ENCODE data around the gene TGM1.

The TGM1 gene

DNA sequence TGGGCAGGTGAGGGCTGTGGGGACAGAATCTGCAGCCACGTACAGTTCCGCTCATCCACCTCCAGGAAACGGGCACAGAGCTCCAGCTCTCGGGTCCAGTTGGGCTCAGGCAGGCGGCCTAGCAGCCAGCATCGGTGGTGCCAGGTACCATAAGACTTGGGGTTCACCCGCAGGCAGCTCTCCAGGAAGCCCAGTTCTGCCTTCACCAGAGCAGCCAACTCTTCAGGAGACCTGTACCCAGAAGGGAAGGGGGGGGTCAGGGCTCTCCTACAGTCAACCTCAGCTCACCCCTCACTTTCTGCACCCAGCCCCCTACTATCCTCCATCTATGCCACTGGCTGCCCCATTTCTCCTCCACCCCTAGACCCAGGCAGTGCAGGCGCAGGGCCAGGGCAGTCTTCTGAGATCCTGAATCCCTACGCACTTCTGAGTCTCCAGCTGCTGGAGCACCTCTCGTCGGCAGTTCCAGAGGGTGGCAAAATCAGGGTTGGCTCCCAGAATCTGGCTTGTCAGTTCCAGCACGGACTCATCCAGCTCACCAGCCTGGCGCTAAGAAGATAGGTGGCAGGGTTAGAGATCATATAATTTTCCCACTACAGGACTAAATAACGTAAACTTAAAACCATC, 7.0 kb upstream of the TGM1 start:
- DNase-seq, result no peak

DNA sequence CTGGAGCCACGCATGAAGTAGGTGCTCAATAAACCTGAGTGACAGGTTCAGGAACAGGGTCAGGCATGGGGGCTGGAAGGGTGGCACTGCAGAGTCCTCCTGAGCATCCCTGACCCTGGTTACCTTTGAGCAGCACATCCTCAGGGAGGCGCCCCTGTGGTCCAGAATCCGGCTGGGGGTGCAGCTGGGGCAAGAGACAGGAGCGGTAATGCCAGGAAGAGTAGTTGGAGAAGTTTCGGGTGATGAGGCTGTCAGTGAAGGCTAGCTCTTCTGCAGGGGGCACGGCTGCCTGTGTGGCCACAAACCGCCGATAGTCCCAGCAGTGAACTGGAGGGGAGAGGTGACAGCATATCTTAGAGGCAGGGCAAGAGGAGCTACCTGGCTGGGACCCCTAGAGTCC, 6.4 kb upstream of the TGM1 start:
- DNase-seq, result no peak

DNA sequence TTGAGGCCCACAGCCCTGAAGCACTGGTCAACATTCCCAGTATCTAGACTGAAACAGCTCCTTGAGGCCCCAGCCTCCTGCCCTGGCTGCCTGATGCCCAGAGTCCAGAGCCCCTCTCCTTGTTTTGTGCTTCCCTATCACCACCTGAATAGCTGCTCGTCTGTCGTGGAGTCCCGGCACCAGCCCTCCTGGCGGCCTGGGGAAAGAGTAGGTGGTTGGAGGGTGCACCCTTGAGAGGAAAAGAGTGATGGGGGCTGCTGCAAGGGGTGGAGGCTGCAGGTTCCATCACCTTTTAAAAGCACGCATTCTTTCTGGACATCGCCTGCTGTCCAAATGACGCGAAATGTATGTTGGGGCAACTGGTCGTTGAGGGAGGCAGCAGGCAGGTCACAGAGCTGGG, 5.2 kb upstream of the TGM1 start:
- no peak for DNase-seq

DNA sequence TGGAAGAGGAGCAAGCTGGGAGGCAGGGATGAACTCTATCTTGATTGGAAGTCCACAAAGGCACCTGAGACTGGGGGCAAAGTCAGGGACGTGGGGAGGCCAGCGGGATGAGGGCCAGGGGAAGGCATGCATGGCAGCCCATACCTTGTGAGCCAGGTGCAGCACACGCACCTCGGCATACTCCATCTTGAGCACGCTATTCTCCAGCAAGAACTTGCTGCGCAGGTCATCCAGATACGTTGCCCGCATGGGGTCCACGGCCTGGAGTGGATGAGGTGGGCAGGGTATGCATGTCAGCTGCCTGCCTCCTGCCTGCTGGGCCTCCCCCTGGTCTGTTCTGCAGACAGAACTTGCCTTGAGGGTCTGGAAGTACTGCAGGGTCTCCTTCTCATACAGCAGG, 4.5 kb upstream of the TGM1 start:
- DNase-seq, result no peak

DNA sequence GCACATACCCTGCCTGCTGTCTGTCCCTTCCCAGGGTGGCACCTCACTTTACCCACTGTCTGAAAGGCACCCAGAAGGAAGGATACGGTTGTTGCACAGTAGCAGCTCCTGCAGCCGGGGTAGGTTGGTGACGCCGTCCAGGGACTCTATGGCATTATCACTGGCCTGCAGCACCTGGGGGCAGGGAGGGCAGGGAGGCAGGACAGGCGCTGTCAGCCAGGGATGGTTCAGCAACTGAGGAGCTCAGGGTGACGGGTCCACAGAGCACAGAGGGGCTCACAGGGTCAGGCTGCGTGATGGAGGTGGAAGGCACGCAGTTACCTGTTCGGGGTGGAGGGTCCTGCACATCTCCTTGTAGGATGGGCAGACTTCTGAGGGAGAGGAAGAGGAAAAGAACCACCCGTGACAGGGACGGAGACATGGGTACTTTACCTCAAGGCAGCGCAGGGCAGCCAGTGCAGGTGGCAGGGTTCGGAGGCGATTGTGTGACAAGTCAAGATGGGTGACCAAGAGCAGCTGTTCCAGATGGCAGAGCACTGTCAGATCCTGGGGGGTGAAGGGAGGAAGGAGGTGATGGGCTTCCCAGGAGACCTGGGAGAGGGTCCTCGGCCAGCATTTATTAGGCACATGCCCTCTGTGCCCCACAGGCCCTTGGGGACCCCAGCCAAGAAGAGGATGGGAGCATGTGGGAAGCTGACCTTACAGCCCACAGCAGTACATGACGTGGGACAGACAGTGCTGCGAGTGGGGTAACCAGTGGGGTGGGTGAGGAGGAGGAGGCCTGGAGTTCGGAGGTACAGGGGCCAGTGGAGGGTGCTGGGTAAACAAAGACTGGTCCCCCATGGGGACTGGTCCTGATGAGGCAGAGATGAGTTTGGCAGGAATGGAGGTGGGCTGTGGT, 3.6 kb upstream of the TGM1 start:
- DNase-seq, result no peak

DNA sequence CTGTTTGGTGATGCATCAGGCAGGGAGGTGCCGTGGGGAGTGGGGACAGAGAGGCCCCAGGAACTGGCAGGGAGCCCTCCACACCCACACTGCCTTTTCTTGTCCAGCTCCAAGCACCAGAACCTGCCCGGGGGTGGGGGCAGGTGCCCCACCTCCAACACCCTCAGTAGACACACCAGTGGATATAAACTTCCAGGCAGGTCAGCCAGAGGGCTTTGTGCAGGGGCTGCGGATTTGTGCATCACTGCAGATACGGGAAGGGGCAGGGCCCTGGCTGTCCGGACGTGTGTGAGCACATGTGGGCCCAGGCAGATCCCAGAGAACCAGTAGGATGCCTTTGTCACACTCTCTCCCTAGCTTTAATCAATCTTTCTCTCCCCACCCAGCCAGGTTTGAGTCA, 1.3 kb upstream of the TGM1 start:
- DNase-seq, result no peak

DNA sequence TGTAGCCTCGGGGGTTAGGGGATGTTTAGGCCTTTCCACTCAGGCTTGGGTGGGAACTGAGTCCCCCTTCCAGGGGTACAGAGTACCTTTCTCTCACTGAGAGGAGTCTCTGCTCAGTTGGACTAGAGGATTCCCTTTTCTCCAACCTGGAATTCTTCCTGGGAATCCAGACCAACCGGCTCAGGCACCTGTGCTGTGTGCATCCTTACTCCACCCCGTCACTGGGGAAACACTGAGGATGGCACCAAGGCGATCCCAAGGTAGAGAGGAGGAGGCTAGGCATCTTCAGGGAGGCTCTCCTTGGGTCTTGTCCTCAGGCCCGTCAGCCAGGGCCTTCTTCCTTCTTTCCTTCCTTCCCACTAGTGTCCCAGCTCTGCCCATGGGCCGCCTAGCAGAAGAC, 871 bp upstream of the TGM1 start:
- DNase-seq, result no peak

DNA sequence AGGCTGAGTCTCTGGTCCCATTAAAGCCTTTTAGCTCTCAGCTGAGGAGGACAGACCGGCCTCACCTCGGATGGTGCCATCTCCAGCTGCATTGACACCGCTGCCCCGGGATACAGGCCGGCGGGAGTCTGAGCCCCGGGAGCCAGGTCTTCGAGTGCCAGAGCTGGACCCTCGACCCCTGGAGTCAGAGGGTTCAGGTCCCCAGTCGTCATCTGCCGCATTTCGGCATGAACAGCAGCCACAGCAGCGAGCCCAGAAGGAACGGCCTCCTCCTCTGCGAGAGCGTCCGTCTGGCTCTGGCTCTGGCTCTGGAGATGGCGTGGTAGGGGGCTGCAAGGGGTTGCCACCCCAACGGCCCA, 1.0 kb downstream of the TGM1 start:
- DNase-seq, result no peak

DNA sequence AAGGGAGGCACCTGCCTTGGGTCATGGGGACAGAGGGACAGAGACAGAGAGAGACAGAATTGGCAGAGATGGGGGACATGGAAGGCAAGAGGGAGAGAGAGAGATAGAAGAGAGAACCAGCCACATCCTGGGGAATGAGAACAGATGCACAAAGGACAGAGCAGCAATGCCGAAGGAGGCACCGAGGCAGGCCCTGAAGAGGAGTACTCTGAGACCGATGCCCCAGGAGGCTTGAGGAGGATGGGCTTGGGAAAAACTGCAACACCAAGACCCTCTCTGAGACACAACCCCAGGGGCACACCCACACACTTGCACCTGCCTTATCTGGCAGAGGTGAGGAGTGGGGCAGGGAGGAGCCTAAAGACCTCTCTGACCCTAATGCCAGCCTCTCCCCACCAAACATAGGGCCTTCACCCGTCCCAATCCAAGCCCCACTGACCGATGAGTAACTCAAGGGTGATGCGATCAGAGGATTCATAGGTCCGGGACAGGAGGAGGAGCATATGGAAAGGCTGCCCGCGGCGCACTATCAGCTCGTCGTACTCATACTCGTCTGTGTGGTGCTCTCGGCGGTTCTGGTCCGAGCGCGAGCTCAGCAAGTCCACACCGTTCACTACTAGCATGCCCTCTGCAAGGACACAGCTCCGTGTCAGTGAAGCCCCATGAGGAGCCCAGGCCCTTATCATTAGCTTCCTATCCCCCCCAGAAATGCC, 1.6 kb downstream of the TGM1 start:
- no peak for DNase-seq

DNA sequence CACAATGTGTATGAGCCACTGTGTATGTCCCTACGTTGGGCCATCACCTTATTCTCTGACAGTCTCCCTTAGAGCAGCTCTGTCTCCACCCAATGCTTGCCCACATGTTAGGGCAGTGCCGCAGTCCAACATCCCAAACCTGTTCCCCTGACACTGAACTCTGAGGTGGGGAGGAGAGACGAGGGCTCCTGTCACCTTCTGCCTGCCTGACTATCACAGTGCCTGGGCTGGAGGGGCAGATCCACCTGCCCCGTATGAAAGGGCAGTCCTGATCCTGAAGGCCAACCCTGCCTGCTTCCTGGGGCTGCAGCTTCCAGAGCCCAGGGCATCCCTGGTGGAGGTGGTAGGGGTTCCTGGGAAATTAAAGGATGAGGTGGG, 2.2 kb downstream of the TGM1 start:
- no peak for DNase-seq

DNA sequence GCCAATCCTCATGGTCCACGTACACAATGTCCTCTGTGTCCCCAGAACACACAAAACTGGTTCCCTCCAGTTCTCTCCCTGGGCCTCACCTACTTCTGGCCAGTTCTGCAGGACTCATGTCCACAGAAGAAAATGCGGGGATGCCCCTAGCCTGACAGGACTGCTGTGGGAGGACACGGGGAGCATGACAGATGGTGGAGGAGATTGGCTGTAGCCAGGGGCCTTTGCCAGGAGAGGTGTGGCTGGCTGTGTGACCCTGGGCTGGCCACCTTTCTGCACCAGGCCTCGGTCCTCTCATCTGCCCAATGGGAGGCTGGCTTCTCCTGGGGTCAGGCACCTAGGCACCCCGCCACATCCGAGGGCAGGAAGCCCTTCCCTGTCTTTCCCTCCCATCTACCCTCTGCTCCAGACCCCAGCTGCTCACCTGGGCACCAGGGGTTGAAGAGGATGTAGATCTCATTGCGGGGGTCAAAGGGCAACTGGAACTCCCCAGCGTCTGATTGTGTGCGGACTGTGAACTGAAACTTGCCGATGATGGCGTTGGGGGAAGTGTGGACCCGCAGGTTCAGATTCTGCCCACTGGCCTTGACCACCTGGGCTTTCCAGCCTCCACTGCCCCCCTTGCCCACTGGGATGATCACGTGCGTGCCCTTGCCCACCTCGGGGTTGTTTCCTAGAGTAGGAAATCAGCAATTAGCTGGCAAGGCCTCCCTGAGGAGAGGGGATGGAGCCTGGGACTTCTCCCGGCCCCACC, 2.8 kb downstream of the TGM1 start:
- no peak for DNase-seq

DNA sequence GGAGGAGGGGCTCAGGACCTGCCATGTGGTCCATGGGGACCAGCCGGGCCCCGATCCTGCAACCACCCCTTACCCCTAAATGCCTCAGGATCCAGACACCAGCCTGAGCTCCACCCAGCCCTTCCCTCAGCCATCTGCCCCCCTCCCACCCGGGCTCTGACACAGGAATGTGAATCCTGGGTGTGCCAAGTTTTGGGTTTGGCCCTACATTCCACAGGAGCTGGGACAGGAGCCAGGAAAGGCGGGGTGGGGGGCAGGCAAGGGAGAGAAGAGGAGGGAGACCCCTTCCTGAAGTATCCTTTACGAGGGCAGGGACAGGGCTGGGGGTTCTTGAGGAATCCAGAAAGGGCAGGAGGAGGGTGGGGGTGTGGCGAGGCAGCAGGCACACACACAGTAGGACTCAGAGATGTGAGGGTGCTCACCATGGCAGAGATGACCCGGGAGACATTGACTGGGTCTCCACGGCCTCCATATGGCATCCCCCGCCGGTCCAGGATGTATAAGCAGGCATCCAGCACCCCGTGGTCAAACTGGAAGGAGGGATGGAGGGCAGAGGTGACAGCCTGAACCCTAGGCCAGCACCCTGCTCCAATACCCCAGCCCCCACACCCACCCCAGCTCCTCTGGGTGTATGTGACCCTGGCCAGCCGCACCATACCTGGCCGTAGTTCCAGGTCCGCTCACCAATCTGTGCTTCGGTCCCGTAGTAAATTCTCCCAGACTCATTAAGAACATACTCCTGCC, 3.5 kb downstream of the TGM1 start:
- DNase-seq, result no peak

DNA sequence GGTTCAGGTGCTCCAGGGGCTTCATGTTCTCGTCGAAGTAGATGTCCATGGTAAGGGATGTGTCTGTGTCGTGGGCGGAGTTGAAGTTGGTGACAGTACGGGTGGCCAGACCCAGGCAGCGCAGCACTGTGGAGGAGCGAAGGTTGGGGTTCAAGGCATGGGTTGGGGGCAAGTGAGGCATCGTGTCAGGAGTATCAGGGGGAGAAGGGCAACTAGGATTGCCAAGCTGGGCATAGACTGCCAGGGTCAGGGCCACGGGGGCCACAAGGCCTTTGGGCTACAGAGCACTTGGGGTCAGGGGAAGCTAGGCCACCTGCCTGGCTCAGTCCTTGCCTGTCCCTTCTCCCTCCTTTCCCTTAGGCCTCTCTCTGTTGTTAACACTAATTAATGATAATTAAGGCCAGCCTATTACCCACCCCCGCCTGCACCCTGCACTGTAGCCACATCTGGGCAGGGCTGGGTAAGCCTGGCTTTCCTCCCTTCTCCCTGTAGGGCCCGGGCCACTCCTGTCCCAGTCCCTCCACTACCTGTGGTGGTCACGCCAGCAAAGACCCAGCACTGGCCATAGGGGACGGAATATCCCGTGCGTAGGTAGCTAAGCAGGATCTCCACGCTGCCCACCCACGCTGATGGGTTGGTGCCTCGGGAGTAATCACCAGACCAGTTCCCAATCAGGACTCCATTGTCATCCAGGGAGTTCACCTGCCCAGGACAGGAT, 4.3 kb downstream of the TGM1 start:
- no peak for DNase-seq

DNA sequence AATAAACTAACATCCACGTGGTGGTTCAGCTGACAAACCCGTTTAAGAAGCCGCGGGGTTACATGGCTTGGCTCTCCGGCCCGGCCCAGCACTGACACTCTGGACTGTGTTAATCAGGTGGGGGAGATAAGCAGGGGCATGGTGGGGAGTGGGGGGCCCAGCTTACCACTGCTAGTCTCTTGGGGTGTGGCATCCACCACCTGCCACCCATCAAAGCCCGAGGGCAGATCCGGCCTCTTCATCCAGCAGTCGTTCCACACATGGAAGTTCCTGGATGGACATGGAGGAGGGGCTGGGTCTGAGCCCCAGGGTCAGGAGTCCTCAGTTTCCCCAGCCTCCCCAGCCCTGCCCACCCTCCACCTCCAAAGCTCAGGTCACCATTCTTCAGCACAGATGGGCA, 4.9 kb downstream of the TGM1 start:
- DNase-seq, result no peak

DNA sequence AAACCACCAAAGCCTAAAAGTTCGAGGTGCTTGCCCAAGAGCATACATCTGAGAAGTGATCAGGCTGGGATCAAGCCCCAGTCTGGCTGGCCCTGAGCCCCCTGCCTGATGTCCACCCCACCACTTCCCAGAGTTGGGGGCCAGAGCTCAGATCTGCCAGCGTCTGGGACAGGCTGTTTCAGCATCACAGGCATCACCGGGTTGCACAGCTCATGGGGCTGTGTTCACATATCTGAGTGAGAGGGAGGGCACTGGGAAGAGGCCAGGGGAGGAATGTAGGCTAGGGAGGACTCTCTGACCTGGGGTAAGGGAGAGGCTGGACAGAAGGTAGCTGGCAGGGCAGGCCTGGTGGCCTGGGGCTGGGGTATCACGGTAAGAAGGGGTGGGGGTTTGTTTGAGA, 6.0 kb downstream of the TGM1 start:
- no peak for DNase-seq

DNA sequence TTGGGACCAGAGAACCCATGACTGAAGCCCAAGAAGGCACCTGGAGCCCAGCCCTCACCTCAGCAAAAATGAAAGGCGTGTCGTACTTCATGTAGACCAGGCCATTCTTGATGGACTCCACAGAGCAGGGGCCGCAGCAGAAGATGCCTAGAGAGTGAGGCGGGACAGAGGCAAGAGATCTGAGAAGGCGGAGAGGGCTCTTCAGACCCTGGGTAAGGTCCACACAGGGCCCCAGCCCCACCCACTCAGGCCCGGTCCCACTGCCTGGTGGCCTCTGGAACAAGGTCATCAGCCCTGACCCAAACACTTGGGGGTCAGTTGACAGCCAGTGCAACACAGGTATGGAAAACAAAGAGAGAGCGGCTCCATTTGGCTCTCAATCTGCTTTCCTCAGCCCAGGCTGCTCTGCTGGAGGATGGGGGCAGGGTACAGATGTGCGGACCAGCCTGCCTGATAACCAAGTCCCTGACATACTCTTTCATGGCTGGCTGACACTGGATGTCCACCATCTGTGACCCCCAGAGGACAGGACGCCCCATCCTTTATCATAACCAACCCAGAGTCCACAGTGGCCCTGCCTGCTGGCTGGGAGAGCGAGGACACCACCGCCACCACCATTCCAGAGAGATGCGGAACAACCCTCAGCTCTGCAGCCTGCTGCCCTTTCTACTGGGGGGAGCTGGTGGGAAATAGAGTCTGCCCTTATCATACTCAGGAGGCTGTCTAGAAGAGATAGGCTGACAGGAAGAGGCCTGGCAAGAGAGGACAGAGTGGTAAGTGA, 6.9 kb downstream of the TGM1 start:
- no peak for DNase-seq

DNA sequence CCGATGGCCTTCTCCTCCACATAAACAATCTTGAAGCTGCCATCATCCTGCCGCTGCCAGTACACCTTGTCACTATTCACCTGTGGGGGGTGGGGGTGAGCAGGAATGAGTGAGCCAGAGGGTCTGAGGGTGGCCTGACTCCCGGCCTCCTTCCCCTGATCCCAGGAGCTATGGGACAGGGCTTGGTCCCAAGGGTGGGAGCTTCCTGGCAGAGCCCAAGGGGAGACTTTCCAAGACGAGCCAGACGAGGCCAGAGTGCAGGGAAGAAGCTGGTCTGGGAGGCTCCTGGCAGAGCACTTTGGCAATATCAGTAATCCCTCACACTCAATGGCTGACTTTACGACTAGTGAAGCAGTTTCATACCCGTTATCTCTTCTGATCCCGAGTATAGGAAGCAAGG, 7.5 kb downstream of the TGM1 start:
- DNase-seq, result no peak

DNA sequence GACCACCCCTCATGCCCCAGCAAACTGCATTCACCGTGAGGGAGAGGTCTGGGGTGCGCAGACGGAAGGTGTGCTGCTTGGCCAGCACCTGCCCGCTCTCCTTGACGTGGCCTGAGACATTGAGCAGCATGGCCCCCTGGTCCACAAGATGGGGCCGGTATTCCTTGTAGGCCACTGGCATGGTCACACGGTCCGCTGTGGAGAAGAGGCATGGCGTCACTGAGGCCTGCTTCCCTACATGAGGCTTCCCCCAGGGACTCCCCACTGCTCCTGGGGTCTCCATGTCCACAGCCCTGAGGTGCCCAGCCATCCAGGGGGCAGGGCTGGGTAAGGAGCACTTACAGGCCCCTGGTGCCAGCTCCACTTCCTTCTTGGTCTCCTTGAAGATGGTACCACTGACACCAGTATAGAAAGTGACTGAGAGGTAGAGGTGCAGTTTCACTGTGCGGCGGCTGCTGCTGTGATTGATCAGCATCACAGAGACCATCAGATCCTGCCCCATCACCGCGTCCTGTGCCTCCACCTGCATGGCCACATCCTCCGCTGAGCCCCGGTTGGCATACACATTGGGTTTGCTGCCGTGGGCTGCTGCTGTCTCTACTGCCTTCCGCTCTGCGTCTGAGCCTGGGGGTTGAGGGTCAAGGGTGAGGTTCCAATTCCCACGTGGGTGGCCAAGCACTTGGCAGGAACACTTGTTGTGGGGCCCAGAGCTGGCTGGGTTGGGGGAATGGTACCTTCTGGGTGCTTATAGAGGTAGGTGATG, 8.2 kb downstream of the TGM1 start:
- DNase-seq, result no peak

DNA sequence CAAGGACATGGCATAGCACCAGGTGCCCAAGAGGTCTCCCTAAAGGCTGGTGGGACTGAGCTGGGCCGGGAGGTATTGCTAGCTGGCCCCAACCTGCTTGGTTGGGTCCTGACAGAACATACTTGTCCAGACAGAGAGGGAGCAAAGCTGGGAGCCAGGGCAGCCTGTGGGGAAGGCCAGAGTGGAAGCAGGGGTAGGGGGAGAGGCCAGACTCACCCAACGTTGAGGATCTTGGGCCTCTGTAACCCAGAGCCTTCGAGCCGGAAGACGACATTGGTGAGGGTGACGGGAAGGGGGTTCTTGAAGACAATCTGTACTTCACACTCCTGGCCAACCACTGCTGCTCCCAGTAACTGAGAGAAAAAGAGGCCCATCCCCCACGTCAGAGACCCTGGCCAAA, 9.0 kb downstream of the TGM1 start:
- DNase-seq, result no peak

Data from CD4-positive, alpha-beta T cell treated with Interleukin-4 for 4 hours (primary cell).